ENCODE data around the gene IP6K1.

IP6K1 gene

GRCh38 chr3:49794431-49794830, 8.1 kb upstream of the IP6K1 start:
- CTCF ChIA-PET: interaction anchor here (31.1 kb wide), 1 partner anchor 42 kb away, joined by 807 read pairs; no protein-coding TSS in a partner anchor
- H3K27me3 ChIP-seq (replicated peaks in 2 of 5; ENCODE audit: control insufficient read depth in 4 of 5, insufficient read depth in 5 of 5, low read length in 4 of 5): no peaks in the 10 kb centered on the region
- H3K27ac ChIP-seq (ENCODE audit: insufficient read depth in 1 of 2, low read depth in 1 of 2, low read length in 2 of 2, poor library complexity in 1 of 2, severe bottlenecking in 2 of 2): no peak overlapping the region
- POLR2A ChIA-PET: no interaction called here
- no peaks in the 10 kb centered on the region for H3K36me3 ChIP-seq (ENCODE audit: control insufficient read depth in 4 of 4, insufficient read depth in 4 of 4, low read length in 3 of 4)
- DNase-seq: no peak
- no peaks in the 10 kb centered on the region for H3K9me3 ChIP-seq (ENCODE audit: control extremely low read depth in 1 of 5, control insufficient read depth in 4 of 5, insufficient read depth in 2 of 5, low read depth in 1 of 5, low read length in 4 of 5)
- 93% methylated on average over 4 of the region's 4 CpGs for WGBS (ENCODE audit: insufficient coverage)
- H3K4me1 ChIP-seq (ENCODE audit: control extremely low read depth in 1 of 4, control insufficient read depth in 4 of 4, insufficient read depth in 4 of 4, low read length in 3 of 4): peaks cover 0 to 12% (median 9%) of the 10 kb centered on the region in 4 experiments
- no peak overlapping the region for H3K4me3 ChIP-seq (ENCODE audit: control insufficient read depth in 1 of 7, extremely low read depth in 1 of 7, insufficient read depth in 4 of 7, low read depth in 2 of 7, low read length in 6 of 7)

- Histone ChIP-seq H3K27ac (ENCODE audit: insufficient read depth in 1 of 2, low read depth in 1 of 2, low read length in 2 of 2, poor library complexity in 1 of 2, severe bottlenecking in 2 of 2) (no peak overlapping the region), H3K36me3 (ENCODE audit: control insufficient read depth in 4 of 4, insufficient read depth in 4 of 4, low read length in 3 of 4) (no peaks in the 10 kb centered on the region), H3K4me3 (ENCODE audit: control insufficient read depth in 1 of 7, extremely low read depth in 1 of 7, insufficient read depth in 4 of 7, low read depth in 2 of 7, low read length in 6 of 7) (no peak overlapping the region), H3K4me1 (ENCODE audit: control extremely low read depth in 1 of 4, control insufficient read depth in 4 of 4, insufficient read depth in 4 of 4, low read length in 3 of 4) (peaks cover 0 to 12% (median 9%) of the 10 kb centered on the region in 4 experiments), H3K9me3 (ENCODE audit: control extremely low read depth in 1 of 5, control insufficient read depth in 4 of 5, insufficient read depth in 2 of 5, low read depth in 1 of 5, low read length in 4 of 5) (no peaks in the 10 kb centered on the region), H3K27me3 (replicated peaks in 2 of 5; ENCODE audit: control insufficient read depth in 4 of 5, insufficient read depth in 5 of 5, low read length in 4 of 5) (no peaks in the 10 kb centered on the region)
- ChIA-PET CTCF (interaction anchor here (0.6 to 31.1 kb wide), 2 partner anchors 43 to 107 kb away, joined by 3 to 807 read pairs; no protein-coding TSS in a partner anchor), POLR2A (no interaction called here)
- 98% methylated on average over 13 of the region's 13 CpGs for WGBS (ENCODE audit: insufficient coverage)
- DNase-seq: no peak
Measured at GRCh38 chr3:49793486-49794085, 7.2 kb upstream of the IP6K1 start.

- Histone ChIP-seq H3K27me3 (replicated peaks in 2 of 5; ENCODE audit: control insufficient read depth in 4 of 5, insufficient read depth in 5 of 5, low read length in 4 of 5) (no peaks in the 10 kb centered on the region), H3K4me3 (ENCODE audit: control insufficient read depth in 1 of 7, extremely low read depth in 1 of 7, insufficient read depth in 4 of 7, low read depth in 2 of 7, low read length in 6 of 7) (no peak overlapping the region), H3K9me3 (ENCODE audit: control extremely low read depth in 1 of 5, control insufficient read depth in 4 of 5, insufficient read depth in 2 of 5, low read depth in 1 of 5, low read length in 4 of 5) (no peaks in the 10 kb centered on the region), H3K27ac (ENCODE audit: insufficient read depth in 1 of 2, low read depth in 1 of 2, low read length in 2 of 2, poor library complexity in 1 of 2, severe bottlenecking in 2 of 2) (no peak overlapping the region), H3K36me3 (ENCODE audit: control insufficient read depth in 4 of 4, insufficient read depth in 4 of 4, low read length in 3 of 4) (no peaks in the 10 kb centered on the region), H3K4me1 (ENCODE audit: control extremely low read depth in 1 of 4, control insufficient read depth in 4 of 4, insufficient read depth in 4 of 4, low read length in 3 of 4) (peaks cover 0 to 15% (median 11%) of the 10 kb centered on the region in 4 experiments)
- 98% methylated on average over 10 of the region's 10 CpGs for WGBS (ENCODE audit: insufficient coverage)
- no peak for DNase-seq
- ChIA-PET CTCF (interaction anchor here (0.6 to 1.2 kb wide), 2 partner anchors 48 to 108 kb away, joined by 3 read pairs; no protein-coding TSS in a partner anchor), POLR2A (no interaction called here)
Measured at GRCh38 chr3:49792371-49793150, 6.2 kb upstream of the IP6K1 start.

GRCh38 chr3:49791571-49791970, 5.2 kb upstream of the IP6K1 start:
- no peak for DNase-seq
- Histone ChIP-seq H3K27me3 (replicated peaks in 2 of 5; ENCODE audit: control insufficient read depth in 4 of 5, insufficient read depth in 5 of 5, low read length in 4 of 5) (no peaks in the 10 kb centered on the region), H3K4me3 (ENCODE audit: control insufficient read depth in 1 of 7, extremely low read depth in 1 of 7, insufficient read depth in 4 of 7, low read depth in 2 of 7, low read length in 6 of 7) (no peak overlapping the region), H3K4me1 (ENCODE audit: control extremely low read depth in 1 of 4, control insufficient read depth in 4 of 4, insufficient read depth in 4 of 4, low read length in 3 of 4) (peaks cover 3 to 25% (median 21%) of the 10 kb centered on the region in 4 experiments), H3K9me3 (ENCODE audit: control extremely low read depth in 1 of 5, control insufficient read depth in 4 of 5, insufficient read depth in 2 of 5, low read depth in 1 of 5, low read length in 4 of 5) (no peaks in the 10 kb centered on the region), H3K27ac (ENCODE audit: insufficient read depth in 1 of 2, low read depth in 1 of 2, low read length in 2 of 2, poor library complexity in 1 of 2, severe bottlenecking in 2 of 2) (no peak overlapping the region), H3K36me3 (ENCODE audit: control insufficient read depth in 4 of 4, insufficient read depth in 4 of 4, low read length in 3 of 4) (no peaks in the 10 kb centered on the region)
- ChIA-PET CTCF (interaction anchor here (1.2 to 1.3 kb wide), 2 partner anchors 47 kb away, joined by 3 to 5 read pairs; no protein-coding TSS in a partner anchor), POLR2A (interaction anchor here (0.7 kb wide), 1 partner anchor 121 kb away, joined by 3 read pairs; no protein-coding TSS in a partner anchor)
- WGBS (ENCODE audit: insufficient coverage): 100% methylated on average over 4 of the region's 4 CpGs

GRCh38 chr3:49790626-49791411, 4.5 kb upstream of the IP6K1 start:
- Histone ChIP-seq H3K36me3 (ENCODE audit: control insufficient read depth in 4 of 4, insufficient read depth in 4 of 4, low read length in 3 of 4) (no peaks in the 10 kb centered on the region), H3K27ac (ENCODE audit: insufficient read depth in 1 of 2, low read depth in 1 of 2, low read length in 2 of 2, poor library complexity in 1 of 2, severe bottlenecking in 2 of 2) (no peak overlapping the region), H3K27me3 (replicated peaks in 2 of 5; ENCODE audit: control insufficient read depth in 4 of 5, insufficient read depth in 5 of 5, low read length in 4 of 5) (no peaks in the 10 kb centered on the region), H3K9me3 (ENCODE audit: control extremely low read depth in 1 of 5, control insufficient read depth in 4 of 5, insufficient read depth in 2 of 5, low read depth in 1 of 5, low read length in 4 of 5) (no peaks in the 10 kb centered on the region), H3K4me1 (ENCODE audit: control extremely low read depth in 1 of 4, control insufficient read depth in 4 of 4, insufficient read depth in 4 of 4, low read length in 3 of 4) (peaks cover 3 to 26% (median 21%) of the 10 kb centered on the region in 4 experiments), H3K4me3 (ENCODE audit: control insufficient read depth in 1 of 7, extremely low read depth in 1 of 7, insufficient read depth in 4 of 7, low read depth in 2 of 7, low read length in 6 of 7) (no peak overlapping the region)
- DNase-seq: no peak
- CTCF ChIA-PET: interaction anchor here (1.3 kb wide), 1 partner anchor 48 kb away, joined by 5 read pairs; no protein-coding TSS in a partner anchor
- 83% methylated on average over 5 of the region's 9 CpGs for WGBS (ENCODE audit: insufficient coverage)
- POLR2A ChIA-PET: interaction anchor here (0.7 kb wide), 1 partner anchor 122 kb away, joined by 3 read pairs; no protein-coding TSS in a partner anchor

GRCh38 chr3:49788056-49788455, 1.7 kb upstream of the IP6K1 start:
- Histone ChIP-seq H3K36me3 (ENCODE audit: control insufficient read depth in 4 of 4, insufficient read depth in 4 of 4, low read length in 3 of 4) (peaks cover 0 to 10% (median 2%) of the 10 kb centered on the region in 4 experiments), H3K4me3 (ENCODE audit: control insufficient read depth in 1 of 7, extremely low read depth in 1 of 7, insufficient read depth in 4 of 7, low read depth in 2 of 7, low read length in 6 of 7) (no peak overlapping the region), H3K9me3 (ENCODE audit: control extremely low read depth in 1 of 5, control insufficient read depth in 4 of 5, insufficient read depth in 2 of 5, low read depth in 1 of 5, low read length in 4 of 5) (no peaks in the 10 kb centered on the region), H3K27ac (ENCODE audit: insufficient read depth in 1 of 2, low read depth in 1 of 2, low read length in 2 of 2, poor library complexity in 1 of 2, severe bottlenecking in 2 of 2) (no peak overlapping the region), H3K27me3 (replicated peaks in 2 of 5; ENCODE audit: control insufficient read depth in 4 of 5, insufficient read depth in 5 of 5, low read length in 4 of 5) (no peaks in the 10 kb centered on the region), H3K4me1 (ENCODE audit: control extremely low read depth in 1 of 4, control insufficient read depth in 4 of 4, insufficient read depth in 4 of 4, low read length in 3 of 4) (peaks cover 5 to 40% (median 31%) of the 10 kb centered on the region in 4 experiments)
- ChIA-PET CTCF (interaction anchor here (0.6 to 3.5 kb wide), 7 partner anchors 10 to 379 kb away, joined by 3 to 28 read pairs (median 3); partner anchors contain the start of genes CDHR4 and INKA1), POLR2A (no interaction called here)
- no peak for DNase-seq
- WGBS (ENCODE audit: insufficient coverage): 100% methylated on average over 2 of the region's 2 CpGs
